Activated CD8-positive, alpha-beta memory T cell treated with anti-CD3 and anti-CD28 coated beads, Interleukin-2, amount 50 U/mL, for 24 hours (primary cell): ENCODE measurements around the gene HOOK2.
"Not testable (repeated sequence)": the region's sequence is repeated elsewhere in the genome, so short reads cannot be mapped to it uniquely, and the experiment has no call there.

Source experiments
- DNase-seq: peaks from one replicate; pipeline ENCODE4 v3.0.0-alpha.2; 2020; ENCODE audit errors: extremely low read depth

Gene HOOK2, protein sequence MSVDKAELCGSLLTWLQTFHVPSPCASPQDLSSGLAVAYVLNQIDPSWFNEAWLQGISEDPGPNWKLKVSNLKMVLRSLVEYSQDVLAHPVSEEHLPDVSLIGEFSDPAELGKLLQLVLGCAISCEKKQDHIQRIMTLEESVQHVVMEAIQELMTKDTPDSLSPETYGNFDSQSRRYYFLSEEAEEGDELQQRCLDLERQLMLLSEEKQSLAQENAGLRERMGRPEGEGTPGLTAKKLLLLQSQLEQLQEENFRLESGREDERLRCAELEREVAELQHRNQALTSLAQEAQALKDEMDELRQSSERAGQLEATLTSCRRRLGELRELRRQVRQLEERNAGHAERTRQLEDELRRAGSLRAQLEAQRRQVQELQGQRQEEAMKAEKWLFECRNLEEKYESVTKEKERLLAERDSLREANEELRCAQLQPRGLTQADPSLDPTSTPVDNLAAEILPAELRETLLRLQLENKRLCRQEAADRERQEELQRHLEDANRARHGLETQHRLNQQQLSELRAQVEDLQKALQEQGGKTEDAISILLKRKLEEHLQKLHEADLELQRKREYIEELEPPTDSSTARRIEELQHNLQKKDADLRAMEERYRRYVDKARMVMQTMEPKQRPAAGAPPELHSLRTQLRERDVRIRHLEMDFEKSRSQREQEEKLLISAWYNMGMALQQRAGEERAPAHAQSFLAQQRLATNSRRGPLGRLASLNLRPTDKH

DNA sequence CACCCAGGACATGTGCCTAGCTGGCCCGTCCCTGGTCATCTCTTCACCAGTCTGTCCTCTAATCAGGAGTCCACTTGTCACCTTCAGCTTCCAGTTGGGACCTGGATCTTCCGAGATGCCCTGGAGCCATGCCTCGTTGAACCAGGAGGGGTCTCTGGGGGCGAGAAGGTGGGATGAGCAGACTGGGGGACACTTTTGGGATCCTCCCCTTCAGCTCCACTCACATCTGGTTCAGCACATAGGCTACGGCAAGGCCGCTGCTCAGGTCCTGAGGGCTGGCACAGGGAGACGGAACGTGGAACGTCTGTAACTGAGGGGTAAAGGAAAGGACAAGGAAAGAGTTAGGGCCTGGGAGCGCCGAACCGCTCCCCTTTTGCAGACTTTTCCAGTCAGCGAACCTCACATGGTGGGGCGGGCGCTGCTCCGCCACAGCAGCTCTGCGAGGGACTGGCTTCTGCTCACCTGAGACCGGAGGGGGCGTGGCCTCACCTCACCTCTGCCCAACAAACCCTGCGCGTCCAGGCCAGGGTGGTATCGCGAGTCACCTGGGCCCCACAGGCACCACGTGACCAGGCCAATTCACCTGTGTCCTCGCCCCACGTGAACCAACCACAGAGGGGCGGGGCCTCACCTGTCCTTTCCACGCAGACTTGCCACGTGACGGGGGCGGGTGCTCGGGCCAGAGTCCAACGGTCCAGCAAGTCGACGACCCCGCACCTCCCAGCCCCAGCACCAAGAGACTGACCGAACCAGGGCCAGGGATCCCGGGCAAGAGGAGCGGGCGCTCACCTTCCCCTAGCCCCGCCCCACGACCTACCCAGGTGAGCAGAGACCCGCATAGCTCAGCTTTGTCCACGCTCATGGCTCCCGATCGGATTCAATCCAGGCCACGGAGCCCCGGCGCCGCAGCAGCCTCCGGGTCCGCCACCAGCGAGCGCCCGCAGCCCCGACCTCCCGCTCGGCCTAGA is at the start of gene HOOK2:
TSS of gene HOOK2 (minus strand) at position 965 of the 968 bp plus-strand sequence. CDS start at position 862, 103 bp downstream.
- no peak for DNase-seq

DNA sequence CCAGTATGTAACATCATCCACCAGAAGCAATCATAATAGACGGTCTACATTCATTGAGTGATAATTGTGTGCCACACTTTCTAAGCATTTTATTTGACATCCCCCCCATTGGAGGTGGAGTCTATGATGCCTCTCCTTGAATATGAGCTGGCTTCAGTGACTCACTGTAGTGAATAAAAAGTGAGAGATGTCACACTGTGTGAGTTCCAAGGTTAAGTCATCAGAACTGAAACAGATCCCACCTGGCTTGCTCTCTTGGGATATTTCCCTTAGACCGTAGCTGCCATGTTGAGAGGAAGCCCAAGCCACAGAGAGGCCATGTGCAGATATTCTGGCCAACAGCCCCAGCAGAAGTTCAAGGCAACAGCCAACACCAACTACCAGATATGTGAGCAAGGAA is 46.4 kb upstream of the HOOK2 start:
- no peak for DNase-seq

DNA sequence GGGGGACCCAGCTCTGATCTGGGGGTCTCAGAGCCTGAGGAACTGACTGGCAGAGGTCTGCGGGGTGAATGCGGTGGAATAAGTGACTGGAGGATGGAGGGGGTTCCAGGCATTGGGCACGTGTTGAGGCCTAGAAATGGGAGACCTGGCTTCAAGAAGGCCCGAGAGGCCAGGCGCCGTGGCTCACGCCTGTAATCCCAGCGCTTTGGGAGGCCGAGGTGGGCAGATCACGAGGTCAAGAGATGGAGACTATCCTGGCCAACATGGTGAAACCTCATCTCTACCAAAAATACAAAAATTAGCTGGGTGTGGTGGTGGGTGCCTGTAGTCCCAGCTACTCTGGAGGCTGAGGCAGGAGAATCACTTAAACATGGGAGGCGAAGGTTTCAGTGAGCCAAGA is 42.5 kb upstream of the HOOK2 start:
- DNase-seq = not testable (repeated sequence)

DNA sequence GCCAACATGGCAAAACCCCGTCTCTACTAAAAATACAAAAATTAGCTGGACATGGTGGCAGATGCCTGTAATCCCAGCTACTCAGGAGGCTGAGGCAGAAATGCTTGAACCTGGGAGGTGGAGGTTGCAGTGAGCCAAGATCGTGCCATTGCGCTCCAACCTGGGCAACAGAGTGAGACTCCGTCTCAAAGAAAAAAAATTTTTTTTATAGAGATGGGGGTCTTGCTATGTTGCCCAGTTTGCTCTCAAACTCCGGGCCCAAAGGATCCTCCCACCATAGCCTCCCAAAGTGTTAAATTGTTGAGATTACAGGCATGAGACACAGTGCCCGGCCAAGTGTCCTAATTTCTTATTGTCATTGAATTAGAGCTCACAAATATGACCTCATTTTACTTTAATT is 41.8 kb upstream of the HOOK2 start:
- DNase-seq = not testable (repeated sequence)

DNA sequence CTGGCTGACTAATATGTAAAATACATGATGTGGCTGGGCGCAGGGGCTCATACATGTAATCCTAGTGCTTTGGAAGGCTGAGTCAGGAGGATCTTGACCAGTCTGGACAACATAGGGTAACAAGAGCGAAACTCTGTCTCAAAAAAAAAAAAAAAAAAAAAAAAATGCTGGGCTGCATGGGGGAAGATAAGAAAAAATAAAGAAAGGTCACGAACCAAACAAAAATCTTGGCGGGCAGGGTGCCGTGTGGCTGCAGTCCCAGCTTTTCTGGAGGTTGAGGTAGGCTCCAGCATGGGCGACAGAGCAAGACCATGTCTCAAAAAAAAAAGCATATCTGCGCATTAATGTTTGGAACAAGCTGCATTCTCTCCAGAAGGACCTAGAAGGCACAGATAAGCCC is 39.7 kb upstream of the HOOK2 start:
- DNase-seq = no peak

DNA sequence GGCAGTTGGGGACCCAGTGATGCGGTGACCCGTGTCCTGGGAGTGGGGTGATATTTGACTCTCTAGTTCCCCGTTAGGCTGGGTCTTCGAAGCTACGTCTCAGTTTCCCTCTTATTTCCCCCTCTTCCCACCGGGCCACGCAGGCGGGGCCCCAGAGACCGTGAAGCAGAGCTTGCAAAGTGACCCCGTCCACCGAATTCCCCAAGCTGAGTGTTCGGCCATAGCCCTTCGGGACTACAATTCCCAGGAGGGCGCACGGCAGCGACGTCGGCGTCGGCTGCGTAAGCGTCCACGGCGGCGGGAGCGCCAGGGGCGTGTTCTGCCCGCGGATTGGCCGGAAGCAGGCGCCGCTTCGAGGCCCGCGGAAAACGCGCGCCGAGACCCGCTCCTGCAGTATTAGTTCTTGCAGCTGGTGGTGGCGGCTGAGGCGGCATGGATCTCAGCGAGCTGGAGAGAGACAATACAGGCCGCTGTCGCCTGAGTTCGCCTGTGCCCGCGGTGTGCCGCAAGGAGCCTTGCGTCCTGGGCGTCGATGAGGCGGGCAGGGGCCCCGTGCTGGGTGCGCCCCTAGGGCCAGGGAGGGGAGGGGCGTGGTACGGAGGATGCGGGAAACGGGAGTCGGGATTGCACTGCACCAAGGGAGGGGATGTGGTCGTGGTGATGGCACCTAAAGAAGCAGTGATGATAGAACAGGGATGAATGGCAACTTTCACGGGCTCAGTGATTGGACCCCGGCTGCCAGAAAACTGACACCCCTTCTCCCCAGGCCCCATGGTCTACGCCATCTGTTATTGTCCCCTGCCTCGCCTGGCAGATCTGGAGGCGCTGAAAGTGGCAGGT is 31.1 kb upstream of the HOOK2 start, which contains the start of gene RNASEH2A:
TSS of gene RNASEH2A (plus strand) at position 343 of the 840 bp plus-strand sequence. CDS start at position 433, 90 bp downstream.
- no peak for DNase-seq

DNA sequence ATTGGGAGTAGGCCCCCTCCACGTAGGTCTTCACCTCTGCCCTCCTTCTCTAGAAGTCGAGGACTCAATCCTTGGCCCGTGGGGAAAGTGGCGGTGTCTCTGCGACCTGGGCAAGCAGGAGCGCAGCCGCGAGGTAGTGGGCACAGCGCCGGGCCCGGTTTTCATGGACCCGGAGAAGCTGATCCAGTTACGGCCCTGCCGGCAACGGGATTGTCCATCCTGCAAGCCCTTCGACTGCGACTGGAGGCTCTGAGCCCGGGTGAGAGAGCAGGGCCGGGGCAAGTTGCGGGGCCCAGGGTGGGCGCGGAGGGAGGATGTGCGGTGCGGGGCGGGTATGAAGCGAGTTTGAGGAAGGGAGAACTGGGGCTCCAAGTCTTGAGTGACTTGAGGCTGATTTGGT is 28.7 kb upstream of the HOOK2 start:
- DNase-seq = no peak

DNA sequence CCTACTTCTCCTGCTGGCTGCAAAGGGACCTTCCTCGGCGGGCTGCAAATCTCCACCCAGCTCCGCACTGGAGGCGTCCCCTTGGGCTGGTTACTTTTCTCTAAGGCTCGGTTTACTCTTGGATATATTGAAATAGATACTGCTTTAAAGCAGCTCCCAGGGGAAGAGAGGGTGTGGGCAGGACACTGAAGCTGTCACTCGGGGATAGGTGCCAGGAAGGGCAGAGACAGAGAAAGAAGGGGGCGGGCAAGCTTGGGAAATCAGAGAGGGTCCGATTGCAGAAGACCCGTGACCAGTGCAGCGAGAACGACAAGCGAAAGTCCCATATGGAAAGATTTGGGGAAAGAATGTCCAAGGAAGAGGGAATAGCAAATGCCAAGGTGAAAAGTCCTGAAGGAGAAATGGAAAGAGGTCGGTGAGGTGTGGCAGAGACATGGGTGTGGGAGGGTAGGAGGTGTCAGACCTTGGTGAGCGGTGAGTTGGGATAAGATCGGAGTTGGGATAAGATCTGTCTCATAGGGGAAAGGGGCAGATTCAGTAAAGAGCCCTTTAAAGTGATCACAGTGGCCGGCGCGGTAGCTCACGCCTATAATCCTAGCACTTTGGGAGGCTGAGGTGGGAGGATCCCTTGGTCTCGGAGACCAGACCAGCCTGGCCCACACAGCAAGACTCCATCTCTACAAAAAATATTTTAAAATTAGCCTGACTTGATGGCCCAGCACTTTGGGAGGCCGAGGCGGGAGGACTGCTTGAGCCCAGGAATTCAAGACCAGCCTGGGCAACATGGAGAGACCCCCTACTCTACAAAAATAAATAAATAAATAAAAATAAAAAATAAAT is 27.1 kb upstream of the HOOK2 start:
- DNase-seq = no peak

DNA sequence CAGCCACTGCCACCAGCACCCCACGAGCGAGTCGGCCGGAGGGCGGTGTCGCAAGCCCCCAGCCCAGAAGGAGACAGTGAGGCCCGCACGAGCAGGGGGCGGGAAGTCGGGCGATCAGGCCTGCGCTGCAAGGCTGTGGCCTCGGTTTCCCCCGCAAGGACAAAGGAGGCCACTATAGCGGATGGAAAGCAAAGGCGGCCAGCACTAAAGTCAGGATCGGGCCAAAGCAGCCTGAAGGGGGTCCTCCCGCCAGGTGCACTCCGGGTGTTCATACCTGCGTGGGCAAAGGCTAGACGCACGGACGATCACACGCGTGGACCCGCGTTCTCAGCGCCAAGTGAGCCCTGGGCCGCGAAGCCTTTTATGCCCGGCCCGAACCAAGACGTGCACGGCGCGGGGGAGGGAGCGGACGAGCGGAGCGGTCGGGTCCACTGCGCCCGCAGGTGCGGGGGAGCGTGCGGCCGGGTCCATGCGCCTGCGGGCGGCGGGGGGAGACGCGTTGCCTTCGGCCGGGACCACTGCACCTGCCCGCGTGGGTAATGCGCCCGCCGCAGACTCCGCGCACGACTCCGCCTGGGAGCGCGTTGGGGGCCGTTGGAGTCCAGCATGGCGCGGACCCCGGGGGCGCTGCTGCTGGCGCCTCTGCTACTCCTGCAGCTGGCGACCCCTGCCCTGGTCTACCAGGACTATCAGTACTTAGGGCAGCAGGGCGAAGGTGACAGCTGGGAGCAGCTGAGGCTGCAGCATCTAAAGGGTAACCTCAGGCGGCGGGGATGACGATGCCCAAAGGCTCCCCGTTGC is 26.3 kb upstream of the HOOK2 start, which contains the start of the genes PRDX2 and THSD8:
TSS of gene PRDX2 (minus strand) at position 335 of the 801 bp plus-strand sequence. CDS start 539 bp downstream, outside the sequence.
TSS of gene THSD8 (plus strand) at position 604 of the 801 bp plus-strand sequence. CDS start at position 607, 3 bp downstream.
- DNase-seq = no peak

DNA sequence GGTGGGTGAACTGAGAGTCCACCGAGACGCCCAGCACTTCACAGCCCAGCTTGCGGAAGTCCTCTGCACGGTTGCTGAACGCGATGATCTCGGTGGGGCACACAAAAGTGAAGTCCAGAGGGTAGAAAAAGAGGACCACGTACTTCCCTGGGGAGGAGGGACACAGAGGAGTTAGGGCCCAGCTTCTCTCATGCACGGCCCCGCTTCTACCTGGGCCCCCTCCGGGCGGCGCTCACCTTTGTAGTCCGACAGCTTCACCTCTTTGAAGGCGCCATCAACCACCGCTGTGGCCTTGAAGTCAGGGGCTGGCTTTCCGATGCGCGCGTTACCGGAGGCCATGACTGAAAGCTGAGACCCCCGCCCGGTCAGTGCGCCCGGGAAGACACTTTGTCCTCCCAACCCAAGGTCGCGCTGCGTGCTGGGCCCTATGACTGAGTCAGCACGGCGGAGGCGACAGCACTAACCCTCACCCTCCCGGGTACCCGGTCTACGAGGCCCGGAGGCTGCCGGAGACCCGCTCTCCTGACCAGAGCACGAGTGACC is 25.6 kb upstream of the HOOK2 start:
- DNase-seq = no peak

DNA sequence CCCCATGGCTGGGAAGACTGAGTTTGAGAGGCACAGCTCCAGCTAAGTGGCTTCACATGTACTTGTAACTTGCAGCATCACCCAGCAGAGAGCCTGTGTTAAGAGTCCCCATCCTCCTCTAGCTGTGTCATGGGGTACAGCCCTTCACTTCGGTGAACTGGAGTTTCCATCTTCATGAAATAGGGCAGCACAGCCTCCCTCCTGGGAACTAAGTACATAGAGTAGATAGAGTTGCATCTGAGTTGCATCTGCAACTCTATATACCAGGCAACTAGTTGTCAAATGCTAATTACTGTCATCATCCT is 25.1 kb upstream of the HOOK2 start:
- DNase-seq = no peak

DNA sequence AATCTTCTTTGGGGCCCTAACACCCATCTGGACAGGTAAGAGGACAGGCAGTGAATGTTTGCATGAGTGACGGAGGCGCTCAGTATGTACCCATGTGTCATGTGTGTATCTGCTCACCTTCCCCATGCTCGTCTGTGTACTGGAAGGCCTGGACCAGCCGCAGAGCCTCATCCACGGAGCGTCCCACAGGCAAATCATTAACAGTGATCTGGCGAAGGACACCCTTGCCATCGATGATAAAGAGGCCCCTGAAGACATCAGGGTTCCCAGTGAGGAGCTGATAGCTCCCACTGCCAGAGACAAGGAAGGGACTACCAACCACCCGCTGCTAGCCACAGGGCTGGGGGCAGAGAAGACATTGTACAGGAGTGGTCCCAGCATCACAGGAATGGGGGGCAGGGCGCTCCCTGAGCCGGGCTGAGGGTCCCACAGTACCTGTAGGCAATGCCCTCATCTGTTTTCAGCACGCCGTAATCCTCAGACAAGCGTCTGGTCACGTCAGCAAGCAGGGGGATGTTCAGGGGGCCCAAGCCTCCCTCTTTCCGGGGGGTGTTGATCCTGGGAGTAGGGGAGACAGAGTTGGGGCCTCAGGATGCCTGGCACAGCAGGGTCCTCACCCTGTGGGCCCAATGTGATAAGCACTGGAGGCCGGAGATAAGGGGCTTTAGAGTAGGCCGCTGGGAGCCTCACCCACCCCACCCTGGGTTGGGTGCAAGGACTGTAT is 24.6 kb upstream of the HOOK2 start:
- no peak for DNase-seq

DNA sequence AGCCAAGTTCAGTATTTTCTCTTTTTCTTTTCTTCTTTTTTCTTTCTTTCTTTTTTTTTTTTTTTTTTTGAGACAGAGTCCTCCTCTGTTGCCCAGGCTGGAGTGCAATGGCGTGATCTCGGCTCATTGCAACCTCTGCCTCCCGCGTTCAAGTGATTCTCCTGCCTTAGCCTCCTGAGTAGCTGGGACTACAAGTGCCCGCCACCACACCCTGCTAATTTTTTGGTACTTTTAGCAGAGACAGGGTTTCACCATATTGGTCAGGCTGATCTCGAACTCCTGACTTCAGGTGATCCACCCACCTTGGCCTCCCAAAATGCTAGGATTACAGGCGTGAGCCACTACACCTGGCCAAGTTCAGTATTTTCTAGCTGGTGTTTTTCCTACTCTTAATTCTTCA is 22.3 kb upstream of the HOOK2 start:
- not testable (repeated sequence) for DNase-seq

DNA sequence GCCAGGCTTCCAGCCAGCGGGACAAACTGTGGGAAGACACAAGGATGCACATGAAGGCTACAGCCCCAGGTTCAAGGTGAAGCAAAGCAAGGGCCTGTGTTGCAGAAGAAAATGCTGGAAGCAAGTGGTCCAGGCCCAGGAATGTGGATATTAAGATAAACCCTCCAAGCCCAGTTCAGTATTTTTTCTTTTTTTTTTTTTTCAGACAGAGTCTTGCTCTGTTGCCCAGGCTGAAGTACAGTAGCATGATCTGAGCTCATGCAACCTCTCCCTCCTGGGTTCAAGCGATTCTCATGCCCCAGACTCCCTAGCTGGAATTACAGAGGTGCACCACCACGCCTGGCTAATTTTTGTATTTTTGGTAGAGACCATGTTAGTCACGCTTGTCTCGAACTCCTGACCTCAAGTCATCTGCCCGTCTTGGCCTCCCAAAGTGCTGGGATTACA is 21.8 kb upstream of the HOOK2 start:
- no peak for DNase-seq

DNA sequence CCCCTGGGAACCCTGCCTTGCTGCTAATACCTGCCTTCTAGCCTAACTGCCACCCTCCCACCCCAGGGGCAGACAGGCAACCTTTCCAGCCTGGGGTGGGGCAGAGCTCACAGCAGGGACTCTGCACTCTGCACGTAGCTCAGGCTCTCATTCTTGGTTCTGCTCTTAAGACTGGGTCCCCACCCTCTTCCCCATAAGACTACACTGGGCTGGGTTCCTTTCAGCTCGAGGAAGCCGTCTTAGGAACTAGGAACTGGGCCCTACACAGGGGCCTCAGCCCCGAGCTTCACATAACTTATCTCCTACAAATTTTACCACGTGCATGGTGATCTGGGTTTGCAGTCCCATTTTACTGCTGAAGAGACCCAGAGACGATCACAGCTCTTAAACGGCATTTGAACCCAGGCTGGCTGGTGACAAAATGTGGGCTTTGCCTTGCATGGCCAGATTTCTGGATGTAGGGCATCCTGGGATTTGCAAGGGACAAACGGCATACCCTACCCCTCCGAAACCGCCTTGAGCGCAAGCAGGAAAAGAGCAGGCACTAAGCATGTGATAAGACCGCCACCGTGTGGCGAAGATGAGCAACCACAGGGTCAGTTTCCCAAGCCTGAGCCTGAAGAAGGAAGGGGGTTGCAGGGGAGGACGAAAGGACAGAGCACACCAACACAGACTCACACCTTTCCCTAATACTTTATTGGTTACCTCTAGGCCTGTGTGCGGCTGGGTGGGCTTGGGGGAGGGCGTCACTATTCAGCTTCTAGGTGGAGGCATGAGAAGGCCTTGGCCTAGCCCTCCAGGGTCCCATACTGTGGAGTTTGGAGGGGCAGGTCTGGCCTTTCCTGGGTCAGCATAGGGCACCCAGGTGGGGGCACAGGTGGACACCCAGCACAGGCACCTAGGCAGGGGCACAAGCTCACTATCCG is 21.1 kb upstream of the HOOK2 start:
- DNase-seq = no peak

DNA sequence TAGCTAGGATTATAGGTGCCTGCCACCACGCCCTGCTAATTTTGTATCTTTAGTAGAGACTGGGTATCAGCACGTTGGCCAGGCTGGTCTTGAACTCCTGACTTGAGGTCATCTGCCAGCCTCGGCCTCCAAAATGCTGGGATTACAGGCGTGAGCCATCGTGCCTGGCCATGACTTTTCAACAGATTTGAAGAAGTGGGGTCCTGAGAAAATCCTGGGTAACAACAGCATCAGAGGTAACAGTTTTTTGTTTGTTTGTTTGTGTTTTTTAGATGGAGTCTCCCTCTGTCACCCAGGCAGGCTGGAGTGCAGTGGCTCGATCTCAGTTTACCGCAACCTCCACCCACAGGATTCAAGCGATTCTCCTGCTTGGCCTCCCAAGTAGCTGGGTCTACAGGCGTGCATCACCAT is 19.6 kb upstream of the HOOK2 start:
- no peak for DNase-seq
